WTC11 (cell line): ENCODE data around the gene ARHGAP18. TPM values are rescaled to one million over a fixed set of nuclear protein-coding genes. Genes with fewer than 3 reads are reported as not detected.

ENCODE experiments used
- ATAC-seq: fragments of 200-7000 bp; cut with Tn5 transposase; 2 replicates; pipeline ENCODE4 v1.10.0; 2021; ENCODE audit warnings: mild to moderate bottlenecking, moderate library complexity
- CTCF ChIA-PET: fragments of 300-600 bp; sonication (Branson Sonifier 250); formaldehyde crosslinking; loops from one replicate; lab custom pipeline; 2021; ENCODE audit warnings: antibody characterized with exemption; lab: Charles Lee
- POLR2A ChIA-PET: fragments of 350-600 bp; sonication (Branson Sonifier 250); formaldehyde crosslinking; loops from one replicate; lab custom pipeline; 2021; ENCODE audit warnings: antibody characterized with exemption; lab: Charles Lee
- DNase-seq: peaks from one replicate; pipeline ENCODE4 v3.0.0; 2021; ENCODE audit warnings: low spot score
- H3K27ac Mint-ChIP-seq: 2 replicates; pipeline ENCODE4 v1.8.0; 2021; ENCODE audit warnings: mixed read lengths
- H3K27me3 Mint-ChIP-seq: 2 replicates; pipeline ENCODE4 v1.8.0; 2021; ENCODE audit warnings: low read depth, mild to moderate bottlenecking, moderate library complexity, mixed read lengths
- H3K36me3 Mint-ChIP-seq: 2 replicates; pipeline ENCODE4 v1.8.0; 2021; ENCODE audit warnings: mixed read lengths
- H3K4me1 Mint-ChIP-seq: 2 replicates; pipeline ENCODE4 v1.8.0; 2022; ENCODE audit warnings: mixed read lengths
- H3K4me3 Mint-ChIP-seq: 2 replicates; pipeline ENCODE4 v1.8.0; 2021; ENCODE audit warnings: mild to moderate bottlenecking, moderate library complexity, mixed read lengths
- H3K9me3 Mint-ChIP-seq: 2 replicates; pipeline ENCODE4 v1.8.0; 2021; ENCODE audit warnings: mixed read lengths
- CREB1 ChIP-seq: sonication (generic); formaldehyde crosslinking; IDR thresholded peaks from 2 replicates; pipeline ENCODE4 v1.8.0; 2023; ENCODE audit warnings: mild to moderate bottlenecking, missing genetic modification reagents
- CTCF ChIP-seq: fragments of 200-600 bp; IDR thresholded peaks from 2 replicates; pipeline ENCODE4 v1.8.0; 2022; ENCODE audit warnings: antibody characterized with exemption
- E2F5 ChIP-seq: sonication (generic); formaldehyde crosslinking; IDR thresholded peaks from 2 replicates; pipeline ENCODE4 v1.8.1; 2022; ENCODE audit warnings: mild to moderate bottlenecking, moderate library complexity, missing genetic modification reagents
- GTF2I ChIP-seq: fragments of 250-450 bp; sonication (Bioruptor Pico); conservative IDR thresholded peaks from 2 replicates; pipeline ENCODE4 v1.4.0; 2021; ENCODE audit warnings: mild to moderate bottlenecking
- HMGA2 ChIP-seq: fragments of 250-450 bp; sonication (Bioruptor Pico); IDR thresholded peaks from 2 replicates; pipeline ENCODE4 v1.4.0; 2021; ENCODE audit warnings: mild to moderate bottlenecking, moderate library complexity
- MAX ChIP-seq: sonication (generic); formaldehyde crosslinking; IDR thresholded peaks from 2 replicates; pipeline ENCODE4 v1.8.0; 2022; ENCODE audit warnings: mild to moderate bottlenecking, missing genetic modification reagents
- NFYB ChIP-seq: sonication (generic); formaldehyde crosslinking; conservative IDR thresholded peaks from 2 replicates; pipeline ENCODE4 v1.8.0; 2022; ENCODE audit warnings: low read depth, missing genetic modification reagents
- PRRX2 ChIP-seq: fragments of 250-450 bp; sonication (Bioruptor Pico); IDR thresholded peaks from 2 replicates; pipeline ENCODE4 v1.8.0; 2021; ENCODE audit warnings: mild to moderate bottlenecking
- RELA ChIP-seq: sonication (generic); formaldehyde crosslinking; IDR thresholded peaks from 2 replicates; pipeline ENCODE4 v1.8.1; 2022; ENCODE audit warnings: missing genetic modification reagents, mild to moderate bottlenecking, borderline replicate concordance
- TEAD4 ChIP-seq: sonication (generic); formaldehyde crosslinking; IDR thresholded peaks from 2 replicates; pipeline ENCODE4 v1.8.0; 2022; ENCODE audit warnings: mild to moderate bottlenecking, missing genetic modification reagents
- ZNF263 ChIP-seq: sonication (generic); formaldehyde crosslinking; IDR thresholded peaks from 2 replicates; pipeline ENCODE4 v1.8.1; 2022; ENCODE audit warnings: low read depth, mild to moderate bottlenecking, moderate library complexity, missing genetic modification reagents
- ZNF671 ChIP-seq: fragments of 250-450 bp; sonication (Bioruptor Pico); IDR thresholded peaks from 2 replicates; pipeline ENCODE4 v1.8.0; 2021; ENCODE audit warnings: mild to moderate bottlenecking
- total RNA-seq: library from RNA; stranded (reverse); gene quantifications from 3 replicates; pipeline ENCODE4 v1.2.3, GENCODE V29; 2021
- TF ChIP-seq, protein P1 (sequence below): sonication (generic); formaldehyde crosslinking; IDR thresholded peaks from 2 replicates; pipeline ENCODE4 v1.8.1; 2022; ENCODE audit warnings: mild to moderate bottlenecking, missing genetic modification reagents, moderate library complexity, borderline replicate concordance
- TF ChIP-seq, protein P2 (sequence below): sonication (generic); formaldehyde crosslinking; IDR thresholded peaks from 2 replicates; pipeline ENCODE4 v1.8.1; 2022; ENCODE audit warnings: low read depth, missing genetic modification reagents, borderline replicate concordance
- TF ChIP-seq, protein P3 (sequence below): sonication (generic); formaldehyde crosslinking; IDR thresholded peaks from 2 replicates; pipeline ENCODE4 v1.8.0; 2022; ENCODE audit warnings: mild to moderate bottlenecking, missing genetic modification reagents

Gene ARHGAP18
- total RNA-seq, 1 experiment from 2014 or later, result 4.6 TPM

DNA sequence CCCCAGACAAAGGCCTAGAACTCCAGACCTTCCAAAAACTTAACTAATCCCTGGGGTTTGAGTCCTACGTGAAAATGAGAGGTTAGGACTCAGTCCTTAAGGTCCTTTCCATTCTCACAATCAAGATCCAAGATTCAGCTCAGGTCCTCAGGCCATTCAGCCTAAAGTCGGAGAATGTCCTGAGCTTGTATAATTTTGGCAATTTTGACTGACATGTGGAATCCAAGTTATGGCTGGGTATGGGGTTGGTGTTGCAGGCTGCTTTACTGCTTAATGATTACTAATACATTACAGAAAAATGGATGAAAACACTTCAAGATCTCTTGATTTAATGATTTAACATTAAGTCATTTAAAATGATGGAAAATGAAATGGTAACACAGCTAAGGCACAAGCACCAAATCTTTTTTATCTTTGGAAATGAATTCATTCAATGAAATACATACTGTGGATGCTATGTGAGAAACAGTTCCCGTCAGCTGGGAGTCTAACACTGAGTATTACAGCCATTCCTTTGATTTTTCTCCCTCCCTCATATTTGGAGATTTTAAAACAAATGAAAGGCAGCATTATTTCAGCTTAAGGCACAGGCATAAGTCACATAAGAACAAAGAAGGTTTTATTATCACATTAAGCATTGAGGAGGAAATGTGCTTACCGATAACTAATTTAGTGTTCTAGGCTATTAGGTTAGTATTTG lies 1.3 kb downstream of the ARHGAP18 start (continued):
- TF ChIP-seq, protein P1, sequence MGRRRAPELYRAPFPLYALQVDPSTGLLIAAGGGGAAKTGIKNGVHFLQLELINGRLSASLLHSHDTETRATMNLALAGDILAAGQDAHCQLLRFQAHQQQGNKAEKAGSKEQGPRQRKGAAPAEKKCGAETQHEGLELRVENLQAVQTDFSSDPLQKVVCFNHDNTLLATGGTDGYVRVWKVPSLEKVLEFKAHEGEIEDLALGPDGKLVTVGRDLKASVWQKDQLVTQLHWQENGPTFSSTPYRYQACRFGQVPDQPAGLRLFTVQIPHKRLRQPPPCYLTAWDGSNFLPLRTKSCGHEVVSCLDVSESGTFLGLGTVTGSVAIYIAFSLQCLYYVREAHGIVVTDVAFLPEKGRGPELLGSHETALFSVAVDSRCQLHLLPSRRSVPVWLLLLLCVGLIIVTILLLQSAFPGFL (CRISPR knock-in tag), result no peak
- TF ChIP-seq GTF2I (CRISPR knock-in tag) (no peak), MAX (no peak), PRRX2 (CRISPR knock-in tag) (no peak), HMGA2 (CRISPR knock-in tag) (no peak), ZNF671 (no peak)
- TF ChIP-seq, protein P2, sequence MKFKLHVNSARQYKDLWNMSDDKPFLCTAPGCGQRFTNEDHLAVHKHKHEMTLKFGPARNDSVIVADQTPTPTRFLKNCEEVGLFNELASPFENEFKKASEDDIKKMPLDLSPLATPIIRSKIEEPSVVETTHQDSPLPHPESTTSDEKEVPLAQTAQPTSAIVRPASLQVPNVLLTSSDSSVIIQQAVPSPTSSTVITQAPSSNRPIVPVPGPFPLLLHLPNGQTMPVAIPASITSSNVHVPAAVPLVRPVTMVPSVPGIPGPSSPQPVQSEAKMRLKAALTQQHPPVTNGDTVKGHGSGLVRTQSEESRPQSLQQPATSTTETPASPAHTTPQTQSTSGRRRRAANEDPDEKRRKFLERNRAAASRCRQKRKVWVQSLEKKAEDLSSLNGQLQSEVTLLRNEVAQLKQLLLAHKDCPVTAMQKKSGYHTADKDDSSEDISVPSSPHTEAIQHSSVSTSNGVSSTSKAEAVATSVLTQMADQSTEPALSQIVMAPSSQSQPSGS, result no peak

GRCh38 chr6:129707882-129708495 lies 2.0 kb downstream of the ARHGAP18 start:
- ATAC-seq, result no peak
- H3K4me3 Mint-ChIP-seq, result no peak overlapping the region

More at GRCh38 chr6:129707882-129708495, 2.0 kb downstream of the ARHGAP18 start:
- POLR2A ChIA-PET, result interaction anchor here (0.6 kb wide), 1 partner anchor 37 kb away, joined by 3 read pairs; no protein-coding TSS in a partner anchor
- H3K27ac Mint-ChIP-seq, result no peak overlapping the region
- H3K4me1 Mint-ChIP-seq, result peaks cover 40% of the 10 kb centered on the region
- H3K36me3 Mint-ChIP-seq, result no peaks in the 10 kb centered on the region
- CTCF ChIA-PET, result no interaction called here
- TF ChIP-seq CTCF (no peak), TEAD4 (CRISPR knock-in tag) (no peak), CREB1 (CRISPR knock-in tag) (no peak), RELA (CRISPR knock-in tag) (no peak), E2F5 (CRISPR knock-in tag) (no peak), NFYB (CRISPR knock-in tag) (no peak), ZNF263 (CRISPR knock-in tag) (no peak), PRRX2 (CRISPR knock-in tag) (no peak)
- TF ChIP-seq, protein P3, sequence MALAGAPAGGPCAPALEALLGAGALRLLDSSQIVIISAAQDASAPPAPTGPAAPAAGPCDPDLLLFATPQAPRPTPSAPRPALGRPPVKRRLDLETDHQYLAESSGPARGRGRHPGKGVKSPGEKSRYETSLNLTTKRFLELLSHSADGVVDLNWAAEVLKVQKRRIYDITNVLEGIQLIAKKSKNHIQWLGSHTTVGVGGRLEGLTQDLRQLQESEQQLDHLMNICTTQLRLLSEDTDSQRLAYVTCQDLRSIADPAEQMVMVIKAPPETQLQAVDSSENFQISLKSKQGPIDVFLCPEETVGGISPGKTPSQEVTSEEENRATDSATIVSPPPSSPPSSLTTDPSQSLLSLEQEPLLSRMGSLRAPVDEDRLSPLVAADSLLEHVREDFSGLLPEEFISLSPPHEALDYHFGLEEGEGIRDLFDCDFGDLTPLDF (CRISPR knock-in tag), result no peak
- no peak for DNase-seq
- no peaks in the 10 kb centered on the region for H3K9me3 Mint-ChIP-seq
- no peaks in the 10 kb centered on the region; the same call in 1 of the 2 replicates for H3K27me3 Mint-ChIP-seq
